Keratinocyte (primary cell): ENCODE results near the gene PRR16. TPM values are rescaled to one million over a fixed set of nuclear protein-coding genes. Genes with fewer than 3 reads are reported as not detected.

Experiments
- DNase-seq: peaks from one replicate; pipeline ENCODE4 v3.0.0-alpha.2; 2011; ENCODE audit warnings: low read depth, missing footprints, low spot score
- FAIRE-seq: peaks from 2 replicates; lab custom pipeline; 2011; peaks lifted over from hg19 to GRCh38; lab: Jason Lieb, UNC
- H2AFZ ChIP-seq: 2 replicates; pipeline ENCODE4 v1.6.0; 2012; ENCODE audit warnings: low read length, control low read depth, inconsistent platforms; ENCODE audit not compliant: control insufficient read depth
- H3K27ac ChIP-seq: 2 replicates; pipeline ENCODE4 v1.5.1; 2011; ENCODE audit warnings: low read length; ENCODE audit not compliant: control insufficient read depth, insufficient read depth
- H3K27me3 ChIP-seq: 3 replicates; pipeline ENCODE4 v1.6.0; 2011; ENCODE audit warnings: low read length; ENCODE audit not compliant: control insufficient read depth, insufficient read depth; ENCODE audit errors: extremely low read depth
- H3K36me3 ChIP-seq, 2 experiments: 2 replicates in 1 of 2; 3 replicates in 1 of 2; pipeline ENCODE4 v1.5.1; 2011; ENCODE audit warnings: low read length in 2 of 2, mild to moderate bottlenecking in 1 of 2; ENCODE audit not compliant: control insufficient read depth in 2 of 2, insufficient read depth in 2 of 2; ENCODE audit errors: extremely low read depth in 1 of 2
- H3K4me1 ChIP-seq: 3 replicates; pipeline ENCODE4 v1.5.1; 2011; ENCODE audit warnings: low read length; ENCODE audit not compliant: control insufficient read depth, insufficient read depth; ENCODE audit errors: extremely low read depth
- H3K4me2 ChIP-seq: 3 replicates; pipeline ENCODE4 v1.6.0; 2011; ENCODE audit warnings: low read depth, low read length; ENCODE audit not compliant: control insufficient read depth, insufficient read depth; ENCODE audit errors: extremely low read depth
- H3K4me3 ChIP-seq, 3 experiments: fragments of 200-600 bp in 1 of 3; sonication (generic) in 1 of 3; 2 replicates in 2 of 3; 3 replicates in 1 of 3; pipeline ENCODE4 v1.5.1; 2011 to 2016; ENCODE audit warnings: low read length in 3 of 3, mild to moderate bottlenecking in 3 of 3, control low read depth in 2 of 3, inconsistent platforms in 1 of 3, low read depth in 1 of 3, mixed read lengths in 1 of 3, mixed run types in 1 of 3, moderate library complexity in 1 of 3; ENCODE audit not compliant: control insufficient read depth in 2 of 3, insufficient read depth in 2 of 3; ENCODE audit errors: extremely low read depth in 1 of 3
- H3K79me2 ChIP-seq: 2 replicates; pipeline ENCODE4 v1.6.0; 2012; ENCODE audit warnings: low read length; ENCODE audit not compliant: control insufficient read depth, insufficient read depth
- H3K9ac ChIP-seq: 3 replicates; pipeline ENCODE4 v1.6.0; 2011; ENCODE audit warnings: low read length; ENCODE audit not compliant: control insufficient read depth, insufficient read depth; ENCODE audit errors: extremely low read depth
- H3K9me1 ChIP-seq: 3 replicates; pipeline ENCODE4 v1.6.0; 2011; ENCODE audit warnings: low read length; ENCODE audit not compliant: control insufficient read depth, insufficient read depth; ENCODE audit errors: extremely low read depth
- H3K9me3 ChIP-seq: 2 replicates; pipeline ENCODE4 v1.5.1; 2012; ENCODE audit warnings: low read depth, low read length; ENCODE audit not compliant: control insufficient read depth
- H4K20me1 ChIP-seq: 3 replicates; pipeline ENCODE4 v1.6.0; 2011; ENCODE audit warnings: low read length; ENCODE audit not compliant: control insufficient read depth, insufficient read depth; ENCODE audit errors: extremely low read depth
- EZH2 ChIP-seq: IDR thresholded peaks from one replicate; pipeline ENCODE4 v1.6.1; 2012; ENCODE audit warnings: inconsistent platforms, mild to moderate bottlenecking, low read length, moderate library complexity
- dilution Hi-C: fragments of 300-500 bp; cut with MboI; formaldehyde crosslinking; loops from one replicate; pipeline ENCODE4 v1.7.0; 2020; ENCODE audit warnings: low sequenced_read_pairs; ENCODE audit not compliant: extremely low pct_ligation_motif_present
- polyA plus RNA-seq, 5 experiments: library from polyadenylated mRNA; depleted of rRNA in 3 of 5; stranded (reverse) in 3 of 5; stranded (forward) in 1 of 5; unstranded in 1 of 5; fragments of >200 nt; gene quantifications; 1 replicate in 1 of 5; 2 replicates in 3 of 5; 3 replicates in 1 of 5; pipeline versions ENCODE4 v1.2.1 to v1.2.3, GENCODE V29; 2011 to 2012; ENCODE audit warnings: missing spikeins in 2 of 5, low read depth in 1 of 5, low replicate concordance in 1 of 5
- TF ChIP-seq, protein P1 (sequence below), 3 experiments: IDR thresholded peaks in 1 of 3; conservative IDR thresholded peaks in 1 of 3; optimal IDR thresholded peaks in 1 of 3; 2 replicates in 2 of 3; 3 replicates in 1 of 3; pipeline versions ENCODE3 to v1.5.1; 2011; ENCODE audit warnings: low read length in 3 of 3, mild to moderate bottlenecking in 3 of 3, moderate library complexity in 2 of 3, control low read depth in 1 of 3, inconsistent platforms in 1 of 3; ENCODE audit not compliant: insufficient read depth in 2 of 3; ENCODE audit errors: extremely low read depth in 1 of 3

The PRR16 gene
- polyA plus RNA-seq, 1 donor (not counting 4 experiments of a cell fraction or from before 2014, with no cell fraction given), result 0.05 TPM

DNA sequence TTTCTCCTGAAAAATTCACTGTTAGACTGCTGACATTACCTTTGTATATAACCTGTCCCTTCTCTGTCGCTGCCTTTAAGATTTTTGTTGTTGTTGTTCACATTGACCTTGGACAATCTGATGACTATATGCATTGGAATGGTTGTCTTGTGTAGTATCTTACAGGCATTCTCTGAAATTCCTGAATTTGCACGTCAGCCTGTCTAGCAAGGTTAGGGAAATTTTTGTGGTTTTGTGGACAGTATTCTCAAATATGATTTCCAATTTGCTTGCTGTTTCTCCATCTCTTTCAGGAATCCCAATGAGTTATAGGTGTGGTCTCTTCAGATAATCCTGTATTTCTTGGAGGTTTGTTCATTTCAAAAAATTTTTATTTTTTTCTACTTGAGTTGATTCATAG is 140.8 kb downstream of the PRR16 start:
- no peaks in the 10 kb centered on the region for H3K79me2 ChIP-seq
- no peak for TF ChIP-seq EZH2
- TF ChIP-seq, protein P1, sequence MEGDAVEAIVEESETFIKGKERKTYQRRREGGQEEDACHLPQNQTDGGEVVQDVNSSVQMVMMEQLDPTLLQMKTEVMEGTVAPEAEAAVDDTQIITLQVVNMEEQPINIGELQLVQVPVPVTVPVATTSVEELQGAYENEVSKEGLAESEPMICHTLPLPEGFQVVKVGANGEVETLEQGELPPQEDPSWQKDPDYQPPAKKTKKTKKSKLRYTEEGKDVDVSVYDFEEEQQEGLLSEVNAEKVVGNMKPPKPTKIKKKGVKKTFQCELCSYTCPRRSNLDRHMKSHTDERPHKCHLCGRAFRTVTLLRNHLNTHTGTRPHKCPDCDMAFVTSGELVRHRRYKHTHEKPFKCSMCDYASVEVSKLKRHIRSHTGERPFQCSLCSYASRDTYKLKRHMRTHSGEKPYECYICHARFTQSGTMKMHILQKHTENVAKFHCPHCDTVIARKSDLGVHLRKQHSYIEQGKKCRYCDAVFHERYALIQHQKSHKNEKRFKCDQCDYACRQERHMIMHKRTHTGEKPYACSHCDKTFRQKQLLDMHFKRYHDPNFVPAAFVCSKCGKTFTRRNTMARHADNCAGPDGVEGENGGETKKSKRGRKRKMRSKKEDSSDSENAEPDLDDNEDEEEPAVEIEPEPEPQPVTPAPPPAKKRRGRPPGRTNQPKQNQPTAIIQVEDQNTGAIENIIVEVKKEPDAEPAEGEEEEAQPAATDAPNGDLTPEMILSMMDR (optimal IDR thresholded peaks at IDR 0.05 in 1 of 3, IDR thresholded peaks at IDR 0.05 in 1 of 3, conservative IDR thresholded peaks at IDR 0.05 in 1 of 3; ENCODE audit: extremely low read depth in 1 of 3, insufficient read depth in 2 of 3, low read length in 3 of 3), result no peak
- H3K4me3 ChIP-seq, result no peak overlapping the region
- H3K27me3 ChIP-seq, result no peaks in the 10 kb centered on the region
- DNase-seq (peak; percentile 32), FAIRE-seq (peak; percentile 91)
- H3K27ac ChIP-seq, result no peak overlapping the region
- dilution Hi-C loops, result no loop called here
- H3K4me2 ChIP-seq, result no peak overlapping the region
- H2AFZ ChIP-seq, result no peak overlapping the region
- no peaks in the 10 kb centered on the region for H4K20me1 ChIP-seq
- H3K9me3 ChIP-seq, result no peaks in the 10 kb centered on the region
- no peak overlapping the region for H3K9ac ChIP-seq
- peaks cover 13% of the 10 kb centered on the region for H3K4me1 ChIP-seq
- no peaks in the 10 kb centered on the region for H3K36me3 ChIP-seq
- no peaks in the 10 kb centered on the region for H3K9me1 ChIP-seq

DNA sequence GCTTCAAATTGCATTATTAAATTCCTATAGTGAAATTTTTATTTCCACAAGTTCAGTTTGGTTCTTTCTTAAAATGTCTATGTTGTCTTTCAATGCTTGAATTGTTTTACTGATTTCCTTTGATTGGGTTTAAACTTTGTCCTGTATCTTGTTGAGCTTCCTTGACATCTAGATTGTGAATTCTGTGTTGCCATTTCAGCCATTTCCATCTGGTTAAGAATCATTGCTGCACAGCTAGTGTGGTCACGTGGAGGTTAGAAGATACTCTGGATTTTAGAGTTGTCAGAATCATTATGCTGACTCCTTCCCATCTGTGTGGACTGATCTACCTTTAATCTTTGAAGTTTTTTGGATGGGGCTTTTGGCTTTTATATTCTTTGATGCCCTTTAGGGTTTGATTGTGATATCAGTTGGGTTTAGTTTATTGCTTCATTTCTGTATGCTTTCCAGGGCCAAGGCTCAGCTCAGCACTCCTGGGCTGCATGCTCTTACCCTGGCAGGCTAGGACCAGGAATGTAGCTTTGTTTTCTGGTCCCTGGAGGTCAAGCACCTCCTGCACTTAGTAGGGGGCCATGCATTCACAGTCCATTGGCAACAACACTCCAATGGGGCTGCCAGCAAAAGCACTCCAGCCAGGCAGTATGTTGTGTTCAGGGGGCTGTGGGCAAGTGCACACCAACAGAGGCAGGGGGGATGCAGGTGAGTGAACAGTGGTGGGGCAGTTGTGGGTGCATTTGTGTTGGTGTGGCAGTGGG is 141.4 kb downstream of the PRR16 start:
- dilution Hi-C loops, result no loop called here
- peak overlapping the region; percentile 13 for H3K27ac ChIP-seq
- H3K9ac ChIP-seq, result no peak overlapping the region
- peak; percentile 41 for FAIRE-seq
- no peak overlapping the region for H3K4me2 ChIP-seq
- no peaks in the 10 kb centered on the region for H3K27me3 ChIP-seq
- H4K20me1 ChIP-seq, result no peaks in the 10 kb centered on the region
- peaks cover 13% of the 10 kb centered on the region for H3K4me1 ChIP-seq
- H3K4me3 ChIP-seq, result no peak overlapping the region
- no peaks in the 10 kb centered on the region for H3K9me3 ChIP-seq
- TF ChIP-seq, protein P1 (optimal IDR thresholded peaks at IDR 0.05 in 1 of 3, IDR thresholded peaks at IDR 0.05 in 1 of 3, conservative IDR thresholded peaks at IDR 0.05 in 1 of 3; ENCODE audit: extremely low read depth in 1 of 3, insufficient read depth in 2 of 3, low read length in 3 of 3), result no peak
- TF ChIP-seq EZH2, result no peak
- no peaks in the 10 kb centered on the region for H3K9me1 ChIP-seq
- no peak for DNase-seq
- peak overlapping the region; percentile 20 for H2AFZ ChIP-seq
- H3K79me2 ChIP-seq, result no peaks in the 10 kb centered on the region
- H3K36me3 ChIP-seq, result no peaks in the 10 kb centered on the region
